ENCODE measurements around the gene TOLLIP.

DNA sequence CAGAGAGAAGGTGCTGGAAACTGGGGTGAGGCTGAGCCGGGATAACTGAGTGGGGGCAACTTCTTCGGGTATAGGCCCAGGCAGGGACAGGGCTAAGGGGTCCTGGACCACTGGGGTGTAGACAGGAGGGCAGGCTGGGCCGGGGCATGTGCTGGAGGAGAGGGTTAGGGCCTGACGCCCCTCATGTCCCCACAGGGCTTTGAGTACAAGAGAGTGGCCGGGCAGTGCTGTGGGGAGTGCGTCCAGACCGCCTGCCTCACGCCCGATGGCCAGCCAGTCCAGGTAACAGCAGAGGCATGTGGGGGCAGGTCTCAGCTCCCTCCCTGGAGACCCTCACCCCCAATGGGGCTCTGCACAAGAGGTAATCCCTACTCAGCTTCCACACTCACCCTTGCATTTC, 49.9 kb downstream of the TOLLIP start:
- TF ChIP-seq ZBTB8A (tag by site-specific recombination; IDR thresholded peaks at IDR 0.05) (no peak), SALL2 (tag by site-specific recombination; IDR thresholded peaks at IDR 0.05; ENCODE audit: borderline replicate concordance) (no peak), GLIS1 (tag by site-specific recombination; IDR thresholded peaks at IDR 0.05) (no peak)
- TF ChIP-seq, protein P1, sequence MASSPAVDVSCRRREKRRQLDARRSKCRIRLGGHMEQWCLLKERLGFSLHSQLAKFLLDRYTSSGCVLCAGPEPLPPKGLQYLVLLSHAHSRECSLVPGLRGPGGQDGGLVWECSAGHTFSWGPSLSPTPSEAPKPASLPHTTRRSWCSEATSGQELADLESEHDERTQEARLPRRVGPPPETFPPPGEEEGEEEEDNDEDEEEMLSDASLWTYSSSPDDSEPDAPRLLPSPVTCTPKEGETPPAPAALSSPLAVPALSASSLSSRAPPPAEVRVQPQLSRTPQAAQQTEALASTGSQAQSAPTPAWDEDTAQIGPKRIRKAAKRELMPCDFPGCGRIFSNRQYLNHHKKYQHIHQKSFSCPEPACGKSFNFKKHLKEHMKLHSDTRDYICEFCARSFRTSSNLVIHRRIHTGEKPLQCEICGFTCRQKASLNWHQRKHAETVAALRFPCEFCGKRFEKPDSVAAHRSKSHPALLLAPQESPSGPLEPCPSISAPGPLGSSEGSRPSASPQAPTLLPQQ (tag by site-specific recombination; IDR thresholded peaks at IDR 0.05): no peak

All from HEK293 (cell line).